GM21528 (cell line): Measurements from ENCODE around the gene CLIP4.

ENCODE experiments used
- ATAC-seq: cut with Tn5 transposase; IDR thresholded peaks from one replicate; pipeline ENCODE4 v1.9.1; 2021; ENCODE audit warnings: mild to moderate bottlenecking, moderate library complexity; ENCODE audit not compliant: unreplicated experiment, low FRiP score

The CLIP4 gene

DNA sequence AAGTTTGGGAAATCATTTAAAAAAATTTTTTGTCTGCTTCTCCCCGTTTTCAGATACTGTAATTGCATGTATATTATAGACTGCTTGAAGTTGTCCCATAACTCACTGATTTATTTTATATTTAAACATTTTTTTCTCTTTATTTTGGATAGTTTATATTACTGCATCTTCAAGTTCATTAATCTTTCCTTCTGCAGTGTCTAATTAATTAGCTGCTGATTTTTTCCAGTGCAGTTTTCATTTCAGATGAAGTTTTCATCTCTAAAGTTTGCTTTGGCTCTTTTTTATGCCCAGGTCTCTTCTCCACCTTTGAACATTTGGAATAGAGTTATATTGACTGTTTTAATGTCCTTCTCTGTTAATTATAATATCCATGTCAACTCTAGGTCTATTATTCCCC lies 9.3 kb downstream of the CLIP4 start:
- no peak for ATAC-seq

DNA sequence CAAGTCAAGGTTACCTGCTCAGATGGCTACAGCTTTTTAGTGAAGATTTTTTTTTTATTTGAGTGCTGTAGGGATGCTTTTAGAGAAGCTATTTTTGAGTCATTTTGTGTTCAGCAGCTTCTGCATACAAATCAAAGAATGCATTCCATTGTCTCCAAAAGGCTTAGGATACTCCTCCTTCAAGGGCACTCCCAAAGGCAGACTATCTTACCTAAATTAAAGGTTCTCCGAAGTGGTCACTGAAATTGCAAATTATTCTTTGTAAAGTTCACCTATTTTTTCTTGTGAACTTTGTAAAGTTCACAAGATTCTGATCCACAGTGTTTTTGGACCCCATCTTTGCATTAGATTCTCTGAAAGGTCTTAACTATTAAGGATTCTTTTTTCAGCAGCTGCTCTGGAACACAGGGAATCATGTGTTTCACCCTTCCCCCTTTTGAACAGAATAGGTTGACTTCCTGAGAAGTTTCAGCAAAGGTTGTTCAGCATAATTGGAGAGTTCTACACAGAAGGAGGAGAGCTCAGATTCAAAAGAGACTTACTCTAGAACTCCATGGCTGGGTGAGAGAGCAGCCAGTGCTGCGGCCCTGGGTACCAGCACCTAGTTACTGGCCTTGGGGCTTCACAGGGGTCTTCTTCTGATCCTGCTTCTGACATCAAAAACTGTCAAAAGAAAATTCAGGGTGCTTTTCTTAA lies 14.5 kb downstream of the CLIP4 start:
- ATAC-seq: no peak

DNA sequence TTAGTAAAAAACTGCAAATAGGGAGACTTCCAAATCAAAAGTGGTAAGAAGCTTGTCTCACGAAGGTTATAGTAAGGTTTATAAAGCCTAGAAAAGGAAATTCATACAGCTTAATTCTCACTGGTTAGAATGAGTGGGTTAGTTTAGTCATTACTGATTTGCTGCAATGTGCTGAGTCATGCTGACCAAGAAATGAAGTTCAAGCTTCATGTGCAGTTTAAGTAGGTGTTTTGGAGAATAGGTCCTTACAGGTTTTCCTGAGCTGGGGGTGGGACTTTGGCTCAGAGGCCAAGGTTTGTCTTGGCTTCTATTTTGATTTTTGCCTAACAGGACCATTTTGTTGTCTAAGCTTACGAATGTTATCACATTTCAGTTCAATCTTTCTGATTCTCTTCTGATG lies 15.1 kb downstream of the CLIP4 start:
- ATAC-seq: no peak

GRCh38 chr2:29134933-29135332 lies 19.7 kb downstream of the CLIP4 start:
- no peak for ATAC-seq

- ATAC-seq: no peak
These were observed 23.9 kb downstream of the CLIP4 start for GRCh38 chr2:29139152-29139551.

GRCh38 chr2:29139731-29140130 lies 24.5 kb downstream of the CLIP4 start:
- no peak for ATAC-seq

DNA sequence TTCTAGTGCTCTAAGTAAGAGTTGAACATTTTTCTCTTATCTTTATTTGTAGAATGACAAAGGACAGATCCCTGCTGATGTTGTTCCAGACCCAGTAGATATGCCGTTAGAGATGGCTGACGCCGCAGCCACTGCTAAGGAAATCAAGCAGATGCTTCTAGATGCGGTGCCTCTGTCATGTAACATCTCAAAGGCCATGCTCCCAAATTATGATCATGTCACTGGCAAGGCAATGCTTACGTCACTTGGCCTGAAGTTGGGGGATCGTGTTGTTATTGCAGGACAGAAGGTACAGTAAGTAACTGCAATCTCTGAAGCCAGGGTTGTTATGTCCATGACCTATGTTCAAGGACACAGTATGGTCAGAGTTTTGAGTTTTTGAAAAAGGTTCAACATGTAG lies 28.4 kb downstream of the CLIP4 start:
- no peak for ATAC-seq

GRCh38 chr2:29146197-29146596 lies 31.0 kb downstream of the CLIP4 start:
- ATAC-seq: no peak

GRCh38 chr2:29147963-29148362 lies 32.7 kb downstream of the CLIP4 start:
- ATAC-seq: no peak

- ATAC-seq: no peak
These were observed 39.4 kb downstream of the CLIP4 start for GRCh38 chr2:29154610-29155009.

GRCh38 chr2:29155578-29155977 lies 40.4 kb downstream of the CLIP4 start:
- ATAC-seq: no peak

GRCh38 chr2:29157131-29157530 lies 41.9 kb downstream of the CLIP4 start:
- ATAC-seq: no peak

GRCh38 chr2:29159125-29159524 lies 43.9 kb downstream of the CLIP4 start:
- no peak for ATAC-seq

DNA sequence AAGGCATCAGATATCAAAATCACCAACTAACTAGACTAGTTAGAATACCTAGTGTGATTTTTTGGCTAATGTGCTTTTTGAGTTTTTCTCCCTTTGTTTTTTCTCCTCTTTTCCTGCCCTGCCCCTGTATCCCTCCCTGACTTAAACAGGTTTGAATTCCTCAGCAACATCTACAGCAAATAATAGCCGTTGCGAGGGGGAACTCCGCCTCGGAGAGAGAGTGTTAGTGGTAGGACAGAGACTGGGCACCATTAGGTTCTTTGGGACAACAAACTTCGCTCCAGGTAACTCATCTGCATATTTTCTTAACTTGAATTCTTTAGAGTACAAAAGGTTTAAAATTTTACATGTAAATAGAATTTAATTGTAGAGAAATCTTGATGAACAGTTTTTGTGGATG lies 45.0 kb downstream of the CLIP4 start:
- ATAC-seq: no peak

DNA sequence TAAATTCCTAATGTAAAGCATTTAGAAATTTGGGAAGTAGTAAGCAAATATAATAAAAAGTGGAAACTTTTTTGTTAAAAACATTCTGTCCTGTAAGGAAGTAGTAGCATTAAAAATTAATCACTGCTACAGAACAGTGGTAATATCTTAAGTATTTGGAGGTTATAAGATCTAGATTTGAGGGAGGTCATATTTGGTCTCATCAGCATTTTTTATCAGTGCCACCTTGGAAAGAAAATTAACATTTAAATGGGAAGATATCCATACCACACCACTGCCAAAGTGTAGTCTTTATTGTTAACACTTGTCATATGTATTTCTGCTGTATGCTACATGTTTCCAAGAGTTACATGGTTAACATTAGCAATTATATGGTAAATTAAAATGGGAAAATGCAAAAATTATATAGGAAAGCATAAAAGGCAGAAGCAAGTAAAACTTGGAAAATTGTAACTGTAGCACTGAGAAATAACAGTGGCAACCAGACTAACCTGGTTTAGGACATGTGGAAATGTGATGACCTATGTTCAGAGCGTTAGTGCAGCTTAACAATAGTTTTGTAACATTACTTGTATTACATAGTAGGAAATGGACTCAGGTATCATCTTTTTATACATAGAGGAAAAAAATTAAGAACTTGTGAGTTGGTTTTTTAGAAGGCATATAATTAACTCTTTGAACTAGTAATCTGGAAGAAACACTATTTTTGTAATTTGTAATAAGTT lies 47.2 kb downstream of the CLIP4 start:
- ATAC-seq: no peak

- ATAC-seq: no peak
These were observed 49.1 kb downstream of the CLIP4 start for GRCh38 chr2:29164091-29164846.

- no peak for ATAC-seq
These were observed 50.4 kb downstream of the CLIP4 start for GRCh38 chr2:29165362-29166241.

- ATAC-seq: no peak
These were observed 51.2 kb downstream of the CLIP4 start for GRCh38 chr2:29166242-29167039.

- ATAC-seq: no peak
These were observed 59.7 kb downstream of the CLIP4 start for GRCh38 chr2:29174937-29175336.

DNA sequence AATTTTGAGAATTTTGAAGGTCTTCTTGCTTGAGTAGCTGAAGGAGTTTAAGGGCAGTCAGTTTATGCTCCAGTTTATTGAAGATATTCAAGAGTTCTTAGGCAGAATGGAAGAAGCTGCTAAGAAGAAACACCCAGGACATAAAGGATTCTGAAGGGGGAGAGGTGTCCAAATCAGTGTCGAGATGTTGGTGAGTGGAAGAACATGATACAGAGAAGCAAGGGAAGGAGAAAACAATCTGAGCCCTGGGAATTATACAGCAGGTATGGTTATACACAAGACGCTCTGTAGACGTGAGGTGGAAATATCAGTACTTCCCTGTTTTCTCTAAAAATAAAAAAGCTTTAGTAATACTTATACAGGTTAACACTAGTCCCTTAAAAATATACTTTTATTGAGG lies 60.1 kb downstream of the CLIP4 start:
- ATAC-seq: no peak
